IMR-90 (cell line): Measurements from ENCODE around the gene RHOB. TPM values are rescaled to one million over a fixed set of nuclear protein-coding genes. Genes with fewer than 3 reads are reported as not detected.

Source experiments
- ATAC-seq: fragments of 200-7000 bp; cut with Tn5 transposase; 2 replicates; pipeline ENCODE4 v1.9.1; 2020; ENCODE audit warnings: low read depth, mild to moderate bottlenecking, moderate library complexity
- BruUV-seq: library from RNA; stranded (reverse); fragments of 400-500 nt; replicated peaks from 2 replicates; lab custom pipeline; 2021; lab: Mats Ljungman, UMichigan
- CTCF ChIA-PET: fragments of 300-600 bp; formaldehyde crosslinking; extraction: SDS; loops from one replicate; lab custom pipeline; 2021; ENCODE audit warnings: antibody characterized with exemption; lab: Yijun Ruan, JAX
- POLR2A ChIA-PET: fragments of 300-600 bp; sonication (Branson Sonifier 250); formaldehyde crosslinking; loops from one replicate; lab custom pipeline; 2022; ENCODE audit warnings: antibody characterized with exemption; ENCODE audit not compliant: unreplicated experiment; lab: Charles Lee
- DNase-seq: peaks from one replicate; pipeline ENCODE4 v3.0.0; 2013
- H2AFZ ChIP-seq: replicated peaks from 2 replicates; pipeline ENCODE3; 2013; ENCODE audit warnings: low read length, mild to moderate bottlenecking; ENCODE audit not compliant: poor library complexity
- H2AK5ac ChIP-seq: 2 replicates; pipeline ENCODE4 v1.6.1; 2013; ENCODE audit warnings: low read depth, low read length, inconsistent platforms
- H2AK9ac ChIP-seq: replicated peaks from 2 replicates; pipeline ENCODE3; 2013; ENCODE audit warnings: mild to moderate bottlenecking, low read depth, low read length, moderate library complexity; ENCODE audit not compliant: poor library complexity
- H2BK120ac ChIP-seq: 2 replicates; pipeline ENCODE4 v1.6.1; 2013; ENCODE audit warnings: low read depth, low read length, inconsistent platforms
- H2BK15ac ChIP-seq: 3 replicates; pipeline ENCODE4 v1.6.1; 2013; ENCODE audit warnings: low read depth, low read length, inconsistent platforms
- H2BK20ac ChIP-seq: 2 replicates; pipeline ENCODE4 v1.6.1; 2013; ENCODE audit warnings: low read depth, mild to moderate bottlenecking, inconsistent platforms, low read length, moderate library complexity
- H2BK5ac ChIP-seq: 2 replicates; pipeline ENCODE4 v1.6.1; 2013; ENCODE audit warnings: mild to moderate bottlenecking, low read depth, low read length, inconsistent platforms; ENCODE audit not compliant: poor library complexity, severe bottlenecking
- H3K14ac ChIP-seq: replicated peaks from 2 replicates; pipeline ENCODE4 v1.6.1; 2013; ENCODE audit warnings: low read depth, low read length, inconsistent platforms
- H3K18ac ChIP-seq: 2 replicates; pipeline ENCODE4 v1.6.1; 2013; ENCODE audit warnings: low read depth, low read length, control low read depth
- H3K23ac ChIP-seq: 2 replicates; pipeline ENCODE4 v1.6.1; 2013; ENCODE audit warnings: low read depth, low read length, inconsistent platforms
- H3K27ac ChIP-seq: 2 replicates; pipeline ENCODE4 v1.5.1; 2013; ENCODE audit warnings: mild to moderate bottlenecking, control low read depth, low read length; ENCODE audit not compliant: insufficient read depth
- H3K27me3 ChIP-seq: 2 replicates; pipeline ENCODE4 v1.6.1; 2013; ENCODE audit warnings: low read length; ENCODE audit not compliant: control insufficient read depth, insufficient read depth
- H3K36me3 ChIP-seq: 2 replicates; pipeline ENCODE4 v1.6.1; 2013; ENCODE audit warnings: low read length, mixed read lengths; ENCODE audit not compliant: control insufficient read depth, insufficient read depth
- H3K4ac ChIP-seq: 2 replicates; pipeline ENCODE4 v1.6.1; 2013; ENCODE audit warnings: low read depth, low read length, inconsistent platforms
- H3K4me1 ChIP-seq: 2 replicates; pipeline ENCODE4 v1.6.1; 2013; ENCODE audit warnings: low read length, mixed read lengths; ENCODE audit not compliant: control insufficient read depth, insufficient read depth
- H3K4me2 ChIP-seq: 2 replicates; pipeline ENCODE4 v1.6.1; 2013; ENCODE audit warnings: low read depth, mild to moderate bottlenecking, control low read depth, low read length, moderate library complexity
- H3K4me3 ChIP-seq: 2 replicates; pipeline ENCODE4 v1.5.1; 2013; ENCODE audit warnings: low read depth, mild to moderate bottlenecking, control low read depth, low read length, moderate library complexity; ENCODE audit not compliant: insufficient read depth
- H3K56ac ChIP-seq: 2 replicates; pipeline ENCODE4 v1.6.1; 2013; ENCODE audit warnings: low read length, inconsistent platforms; ENCODE audit not compliant: insufficient read depth; ENCODE audit errors: extremely low read depth
- H3K79me1 ChIP-seq, 2 experiments: 2 replicates each; pipeline ENCODE4 v1.6.1; 2013; ENCODE audit warnings: low read length in 2 of 2, inconsistent platforms in 1 of 2, low read depth in 1 of 2
- H3K9ac ChIP-seq: 2 replicates; pipeline ENCODE4 v1.6.1; 2013; ENCODE audit warnings: low read depth, low read length, control low read depth
- H3K9me1 ChIP-seq: 2 replicates; pipeline ENCODE4 v1.6.1; 2013; ENCODE audit warnings: low read length, inconsistent platforms; ENCODE audit not compliant: insufficient read depth
- H3K9me3 ChIP-seq: 2 replicates; pipeline ENCODE4 v1.6.1; 2013; ENCODE audit warnings: low read length; ENCODE audit not compliant: control insufficient read depth, insufficient read depth
- H4K20me1 ChIP-seq: 2 replicates; pipeline ENCODE4 v1.6.1; 2013; ENCODE audit warnings: low read length, inconsistent platforms; ENCODE audit not compliant: insufficient read depth
- H4K5ac ChIP-seq: 2 replicates; pipeline ENCODE4 v1.6.1; 2013; ENCODE audit warnings: mild to moderate bottlenecking, low read depth, low read length, control low read depth
- H4K8ac ChIP-seq, 2 experiments: 2 replicates each; pipeline ENCODE4 v1.6.1; 2013; ENCODE audit warnings: low read depth in 2 of 2, low read length in 2 of 2, control low read depth in 1 of 2, inconsistent platforms in 1 of 2
- H4K91ac ChIP-seq: 2 replicates; pipeline ENCODE4 v1.6.1; 2013; ENCODE audit warnings: low read depth, low read length, inconsistent platforms; ENCODE audit not compliant: insufficient read depth
- CHD1 ChIP-seq: IDR thresholded peaks from 2 replicates; pipeline ENCODE4 v1.6.1; 2012; ENCODE audit warnings: low read depth, low read length, improper control_type of control experiment
- MAFK ChIP-seq: IDR thresholded peaks from 2 replicates; pipeline ENCODE4 v1.6.1; 2012; ENCODE audit warnings: low read depth, low read length, improper control_type of control experiment
- WGBS, 2 experiments: methylation state at CpG; one replicate each; pipeline versions ENCODE4 v1.1.5 to v1.1.7; 2013; ENCODE audit warnings: missing lambda C conversion rate in 2 of 2; ENCODE audit not compliant: insufficient read length in 1 of 2; ENCODE audit errors: extremely low coverage in 2 of 2; 5-methylcytosine and 5-hydroxymethylcytosine counted together
- dilution Hi-C: fragments of 300-500 bp; cut with HindIII; formaldehyde crosslinking; loops from one replicate; pipeline ENCODE4 v1.14.3; 2018; ENCODE audit warnings: low sequenced_read_pairs; ENCODE audit not compliant: unreplicated experiment
- in situ Hi-C: fragments of 300-500 bp; cut with MboI; formaldehyde crosslinking; loops from 3 replicates; pipeline ENCODE4 v1.14.3; 2019; ENCODE audit warnings: low sequenced_read_pairs, inconsistent platforms, mixed read lengths
- intact Hi-C: fragments of 100-400 bp; cut with micrococcal nuclease; formaldehyde crosslinking; loops from 2 replicates; pipeline ENCODE4 v1.10.0; 2022
- polyA plus RNA-seq, 3 experiments: library from polyadenylated mRNA; depleted of rRNA; stranded (reverse); fragments of >200 nt; gene quantifications; 2 replicates each; pipeline ENCODE4 v1.2.3, GENCODE V29; 2012; ENCODE audit warnings: low replicate concordance in 1 of 3
- total RNA-seq: library from RNA; depleted of rRNA; stranded (reverse); fragments of >200 nt; gene quantifications from 2 replicates; pipeline ENCODE4 v1.2.3, GENCODE V29; 2012
- TF ChIP-seq, protein P1 (sequence below): fragments of 150-350 bp; IDR thresholded peaks from 2 replicates; pipeline ENCODE4 v1.6.1; 2017; ENCODE audit warnings: mild to moderate bottlenecking, antibody characterized with exemption, low read length, low read depth

The RHOB gene
- total and polyA plus RNA-seq, 2 of the 4 experiments (the other 2 are of a cell fraction), result 112 to 149 TPM

DNA sequence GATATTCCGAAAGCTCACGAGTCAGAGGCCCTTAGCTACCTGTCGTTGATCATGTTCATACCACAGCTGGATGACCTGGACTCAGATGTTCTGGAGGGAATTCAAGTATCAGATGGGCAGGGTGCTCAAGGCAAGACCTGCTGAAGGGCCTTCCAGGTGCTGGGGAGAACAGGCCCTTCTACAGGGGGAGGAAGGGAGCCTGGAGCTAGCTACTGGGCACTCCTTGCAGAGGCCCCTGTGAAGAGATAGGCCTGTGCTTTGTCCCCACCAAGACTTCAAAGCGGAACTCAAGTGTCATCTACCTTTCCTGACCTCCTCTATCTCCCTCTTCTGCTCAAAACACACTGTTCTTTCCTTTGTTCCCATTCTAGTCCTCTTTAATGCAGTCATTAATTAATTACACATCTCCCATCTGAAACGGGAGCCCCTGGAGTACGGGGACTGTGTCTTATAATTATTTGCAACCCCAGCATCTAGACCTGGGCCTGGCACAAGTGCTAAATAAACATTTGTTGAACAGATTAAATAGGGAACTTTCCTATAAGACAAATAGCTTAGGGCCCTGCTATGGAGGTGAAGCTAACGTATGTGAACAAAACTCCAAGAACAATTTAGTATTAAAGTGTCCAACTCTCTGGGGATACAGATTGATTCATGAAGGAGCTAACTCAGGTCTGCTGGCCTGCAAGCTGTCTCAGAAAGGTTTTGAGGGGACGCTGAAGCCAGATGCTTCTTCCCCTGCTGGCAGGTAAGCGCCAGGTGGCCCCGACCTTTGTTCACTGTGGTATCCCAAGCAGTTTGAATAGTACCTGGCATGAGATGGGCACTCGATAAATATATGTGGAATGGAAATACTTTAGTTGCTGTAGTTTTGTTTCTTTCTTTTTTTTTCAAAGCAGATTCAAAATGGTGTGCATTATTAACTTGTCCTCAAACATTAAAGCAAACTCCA, 22.0 kb downstream of the RHOB start:
- no peaks in the 10 kb centered on the region for H3K9me3 ChIP-seq
- 81% methylated on average over 4 of the region's 11 CpGs; no CpG with 5 or more reads in 1 of the 2 experiments for WGBS, 2 experiments

More for the DNA sequence above, 22.0 kb downstream of the RHOB start:
- no peak overlapping the region for H2BK20ac ChIP-seq
- no peak overlapping the region for H2BK5ac ChIP-seq
- no peaks in the 10 kb centered on the region for H3K79me1 ChIP-seq
- no peak for TF ChIP-seq CHD1
- TF ChIP-seq, protein P1, sequence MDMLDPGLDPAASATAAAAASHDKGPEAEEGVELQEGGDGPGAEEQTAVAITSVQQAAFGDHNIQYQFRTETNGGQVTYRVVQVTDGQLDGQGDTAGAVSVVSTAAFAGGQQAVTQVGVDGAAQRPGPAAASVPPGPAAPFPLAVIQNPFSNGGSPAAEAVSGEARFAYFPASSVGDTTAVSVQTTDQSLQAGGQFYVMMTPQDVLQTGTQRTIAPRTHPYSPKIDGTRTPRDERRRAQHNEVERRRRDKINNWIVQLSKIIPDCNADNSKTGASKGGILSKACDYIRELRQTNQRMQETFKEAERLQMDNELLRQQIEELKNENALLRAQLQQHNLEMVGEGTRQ, result no peak
- TF ChIP-seq MAFK, result no peak
- no peak overlapping the region for H4K91ac ChIP-seq
- intact Hi-C loops, result no loop called here
- no peak overlapping the region for H3K4me3 ChIP-seq
- BruUV-seq, result no TSS peak
- H4K20me1 ChIP-seq, result no peaks in the 10 kb centered on the region
- H3K27me3 ChIP-seq, result peaks cover 17% of the 10 kb centered on the region
- no peak overlapping the region for H3K23ac ChIP-seq
- dilution Hi-C loops, result no loop called here
- no peaks in the 10 kb centered on the region for H3K36me3 ChIP-seq
- peaks cover 6% of the 10 kb centered on the region for H3K4me1 ChIP-seq
- CTCF ChIA-PET, result no interaction called here
- H2AK9ac ChIP-seq, result no peak overlapping the region
- no peak overlapping the region for H2BK15ac ChIP-seq
- H2BK120ac ChIP-seq, result no peak overlapping the region
- no peak overlapping the region for H3K27ac ChIP-seq
- H3K9me1 ChIP-seq, result peaks cover 4% of the 10 kb centered on the region; the same call in 1 of the 2 replicates
- H4K8ac ChIP-seq, result no peak overlapping the region
- POLR2A ChIA-PET, result no interaction called here
- no peak overlapping the region for H4K5ac ChIP-seq
- no peak overlapping the region for H2AK5ac ChIP-seq
- ATAC-seq, result no peak
- no peak overlapping the region for H3K9ac ChIP-seq
- in situ Hi-C loops, result no loop called here
- no peak overlapping the region for H2AFZ ChIP-seq
- no peak overlapping the region for H3K4ac ChIP-seq
- H3K4me2 ChIP-seq, result no peak overlapping the region
- no peak for DNase-seq
- H3K14ac ChIP-seq, result no peak overlapping the region
- H3K18ac ChIP-seq, result no peak overlapping the region
- H3K56ac ChIP-seq, result no peak overlapping the region
